ENCODE data around the gene NAP1L5. TPM values are rescaled to one million over a fixed set of nuclear protein-coding genes. Genes with fewer than 3 reads are reported as not detected.

Gene NAP1L5
- total RNA-seq, 1 donor from 2014 or later: 7.5 TPM

DNA sequence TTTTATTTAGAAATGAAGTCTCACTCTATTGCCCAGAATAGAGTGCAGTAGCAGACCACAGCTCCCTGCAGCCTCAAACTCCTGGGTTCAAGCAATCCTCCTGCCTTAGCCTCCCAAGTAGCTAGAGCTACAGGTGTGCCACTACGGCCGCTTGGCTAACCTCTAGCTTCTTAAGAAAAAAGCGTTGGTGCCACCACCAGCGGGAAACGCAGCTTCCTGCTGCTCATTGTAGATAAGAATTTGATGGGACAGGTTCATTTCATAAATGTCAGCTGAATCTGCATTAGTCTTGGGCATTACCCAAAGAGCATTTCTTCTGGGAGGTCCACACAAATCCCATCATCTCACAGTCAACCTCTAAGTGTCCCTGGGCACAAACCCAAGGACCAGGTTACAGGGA lies 33.2 kb upstream of the NAP1L5 start:
- Mint-ChIP-seq H3K4me1 (no peaks in the 10 kb centered on the region), H3K27me3 (ENCODE audit: low read depth) (no peaks in the 10 kb centered on the region), H3K4me3 (no peak overlapping the region), H3K27ac (ENCODE audit: unreplicated experiment) (no peak overlapping the region), H3K36me3 (ENCODE audit: low read depth) (peaks cover 5% of the 10 kb centered on the region), H3K9me3 (no peaks in the 10 kb centered on the region)
- TF ChIP-seq, protein P1, sequence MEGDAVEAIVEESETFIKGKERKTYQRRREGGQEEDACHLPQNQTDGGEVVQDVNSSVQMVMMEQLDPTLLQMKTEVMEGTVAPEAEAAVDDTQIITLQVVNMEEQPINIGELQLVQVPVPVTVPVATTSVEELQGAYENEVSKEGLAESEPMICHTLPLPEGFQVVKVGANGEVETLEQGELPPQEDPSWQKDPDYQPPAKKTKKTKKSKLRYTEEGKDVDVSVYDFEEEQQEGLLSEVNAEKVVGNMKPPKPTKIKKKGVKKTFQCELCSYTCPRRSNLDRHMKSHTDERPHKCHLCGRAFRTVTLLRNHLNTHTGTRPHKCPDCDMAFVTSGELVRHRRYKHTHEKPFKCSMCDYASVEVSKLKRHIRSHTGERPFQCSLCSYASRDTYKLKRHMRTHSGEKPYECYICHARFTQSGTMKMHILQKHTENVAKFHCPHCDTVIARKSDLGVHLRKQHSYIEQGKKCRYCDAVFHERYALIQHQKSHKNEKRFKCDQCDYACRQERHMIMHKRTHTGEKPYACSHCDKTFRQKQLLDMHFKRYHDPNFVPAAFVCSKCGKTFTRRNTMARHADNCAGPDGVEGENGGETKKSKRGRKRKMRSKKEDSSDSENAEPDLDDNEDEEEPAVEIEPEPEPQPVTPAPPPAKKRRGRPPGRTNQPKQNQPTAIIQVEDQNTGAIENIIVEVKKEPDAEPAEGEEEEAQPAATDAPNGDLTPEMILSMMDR (conservative IDR thresholded peaks at IDR 0.05): no peak
- DNase-seq (ENCODE audit: low read depth, low spot score): no peak

DNA sequence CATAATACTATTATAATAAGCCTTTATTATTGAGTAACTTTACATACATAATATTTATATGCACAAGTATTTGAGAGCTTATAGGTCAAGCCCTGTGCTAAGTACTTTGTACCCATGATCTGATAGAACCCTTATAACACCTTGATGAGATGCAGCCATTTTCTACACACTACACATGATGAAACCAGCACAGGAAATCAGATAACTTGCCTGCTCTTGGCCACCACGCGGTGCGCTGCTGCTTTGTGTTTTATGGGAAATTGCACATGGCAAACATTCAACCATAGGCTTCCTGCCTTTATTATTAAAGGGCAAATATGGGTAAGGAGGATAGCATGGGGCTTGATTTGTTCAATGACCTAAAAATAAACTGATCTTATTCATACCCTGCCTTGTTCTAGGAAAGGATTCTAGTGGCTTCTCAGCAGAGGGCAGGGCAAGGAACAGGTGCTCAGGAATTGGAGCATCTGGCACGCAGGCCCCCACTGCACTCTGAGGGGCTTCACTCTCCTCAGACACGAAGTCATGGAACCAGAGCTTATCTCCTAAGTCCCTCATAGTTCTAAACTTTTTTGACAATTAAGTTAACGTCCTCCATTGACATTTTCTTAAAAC lies 31.6 kb upstream of the NAP1L5 start:
- Mint-ChIP-seq H3K27me3 (ENCODE audit: low read depth) (no peaks in the 10 kb centered on the region), H3K27ac (ENCODE audit: unreplicated experiment) (no peak overlapping the region), H3K9me3 (no peaks in the 10 kb centered on the region), H3K4me3 (no peak overlapping the region), H3K36me3 (ENCODE audit: low read depth) (peaks cover 5% of the 10 kb centered on the region), H3K4me1 (no peaks in the 10 kb centered on the region)
- TF ChIP-seq, protein P1 (conservative IDR thresholded peaks at IDR 0.05): no peak
- DNase-seq (ENCODE audit: low read depth, low spot score): no peak

DNA sequence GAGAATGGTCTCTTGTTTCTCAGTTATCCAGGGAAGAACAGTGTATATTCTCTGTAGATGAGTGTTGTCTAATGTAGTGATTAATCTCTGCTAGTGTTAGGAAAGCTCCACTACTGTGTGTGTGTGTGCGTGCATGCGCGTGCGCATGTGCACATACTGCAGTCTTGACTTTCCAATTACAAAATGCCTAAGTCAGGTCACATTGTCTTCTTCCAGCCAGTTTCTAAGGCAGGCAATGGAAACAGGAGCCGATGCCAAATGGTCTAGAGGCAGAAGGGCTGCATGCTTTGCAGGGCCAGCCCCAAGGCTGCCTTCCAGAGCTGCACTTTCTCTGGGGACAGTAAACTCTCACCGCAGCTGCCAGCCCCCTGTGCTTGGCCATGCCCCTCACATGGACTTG lies 30.5 kb upstream of the NAP1L5 start:
- TF ChIP-seq, protein P1 (conservative IDR thresholded peaks at IDR 0.05): no peak
- H3K27me3 Mint-ChIP-seq (ENCODE audit: low read depth): no peaks in the 10 kb centered on the region

DNA sequence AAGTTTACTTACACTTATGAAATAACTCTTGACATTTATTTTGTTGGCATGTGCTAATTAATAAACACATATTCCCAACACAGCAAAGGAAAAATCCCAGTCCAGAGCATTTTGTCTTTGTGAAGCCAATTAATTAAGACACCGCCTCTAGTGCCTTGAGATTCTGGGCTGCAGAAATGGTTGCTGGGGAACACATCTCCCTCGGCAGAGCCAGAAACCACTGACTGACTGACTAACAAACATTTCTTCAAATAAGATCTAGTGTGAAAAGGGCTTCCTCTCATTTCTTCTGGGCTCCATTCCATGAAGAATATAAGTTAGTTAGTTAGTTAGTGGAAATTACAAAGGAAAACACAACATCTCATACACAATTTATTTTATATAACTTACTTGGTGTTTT lies 28.4 kb upstream of the NAP1L5 start:
- Mint-ChIP-seq H3K27ac (ENCODE audit: unreplicated experiment) (no peak overlapping the region), H3K27me3 (ENCODE audit: low read depth) (no peaks in the 10 kb centered on the region), H3K4me1 (no peaks in the 10 kb centered on the region), H3K36me3 (ENCODE audit: low read depth) (peaks cover 8% of the 10 kb centered on the region), H3K9me3 (no peaks in the 10 kb centered on the region), H3K4me3 (no peak overlapping the region)
- TF ChIP-seq, protein P1 (conservative IDR thresholded peaks at IDR 0.05): no peak
- DNase-seq (ENCODE audit: low read depth, low spot score): no peak

More for the DNA sequence above, 30.5 kb upstream of the NAP1L5 start:
- no peaks in the 10 kb centered on the region for H3K9me3 Mint-ChIP-seq
- peaks cover 5% of the 10 kb centered on the region for H3K36me3 Mint-ChIP-seq (ENCODE audit: low read depth)
- H3K27ac Mint-ChIP-seq (ENCODE audit: unreplicated experiment): no peak overlapping the region
- no peak for DNase-seq (ENCODE audit: low read depth, low spot score)
- no peak overlapping the region for H3K4me3 Mint-ChIP-seq
- no peaks in the 10 kb centered on the region for H3K4me1 Mint-ChIP-seq

DNA sequence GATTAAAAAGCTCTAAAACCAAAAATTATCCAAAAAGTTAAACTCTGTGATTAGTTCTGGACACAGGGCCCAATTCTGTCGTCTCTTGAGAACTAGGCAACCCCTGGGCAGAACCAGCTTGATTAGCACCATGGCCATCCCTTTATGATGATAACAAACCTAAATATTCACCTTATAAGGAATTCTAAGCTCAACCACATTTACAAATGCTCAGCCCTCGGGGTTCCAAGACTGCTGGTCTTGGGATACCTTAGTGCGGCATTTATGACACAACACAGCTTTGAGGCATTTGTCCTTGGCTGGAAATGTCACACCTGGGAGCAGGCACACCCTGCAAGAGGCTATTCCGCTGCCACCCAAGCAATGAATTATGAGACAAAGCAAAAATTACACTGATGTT lies 27.5 kb upstream of the NAP1L5 start:
- H3K4me3 Mint-ChIP-seq: no peak overlapping the region
- no peaks in the 10 kb centered on the region for H3K27me3 Mint-ChIP-seq (ENCODE audit: low read depth)
- H3K27ac Mint-ChIP-seq (ENCODE audit: unreplicated experiment): no peak overlapping the region
- TF ChIP-seq, protein P1 (conservative IDR thresholded peaks at IDR 0.05): no peak
- H3K4me1 Mint-ChIP-seq: no peaks in the 10 kb centered on the region
- DNase-seq (ENCODE audit: low read depth, low spot score): no peak
- H3K36me3 Mint-ChIP-seq (ENCODE audit: low read depth): peaks cover 12% of the 10 kb centered on the region
- H3K9me3 Mint-ChIP-seq: no peaks in the 10 kb centered on the region

All from neural crest cell (in vitro differentiated cells).